ENCODE results near the gene PACRG. TPM values are rescaled to one million over a fixed set of nuclear protein-coding genes. Genes with fewer than 3 reads are reported as not detected.

The PACRG gene
- total and polyA plus RNA-seq, 2 of the 13 experiments (the other 11 are each of a cell fraction or from before 2014, with no cell fraction given): 0.13 TPM; not detected in 1

DNA sequence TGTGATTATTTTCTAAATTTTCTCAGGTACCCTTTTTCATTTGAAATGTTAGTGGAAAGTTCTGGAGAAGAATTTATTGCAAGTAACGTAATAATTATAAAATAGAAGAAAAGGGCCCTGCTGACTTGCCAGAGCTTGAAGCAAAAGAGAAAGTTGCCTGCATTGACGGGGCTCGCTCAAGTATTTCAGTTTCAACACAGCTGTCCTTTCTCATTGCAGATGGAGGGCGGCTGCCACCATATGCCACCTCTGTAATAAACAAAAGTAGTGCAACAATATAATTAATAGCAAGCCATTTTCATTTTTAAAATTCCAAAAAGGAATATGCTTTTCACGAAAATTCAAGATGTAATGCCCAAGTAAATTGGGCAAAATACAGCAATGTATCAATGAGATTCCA is 246.2 kb downstream of the PACRG start:
- DNase-seq (ENCODE audit: low spot score) (no peak), ATAC-seq (no peak), FAIRE-seq (no peak)
- ChIA-PET POLR2A (no interaction called here), CTCF (ENCODE audit: low intra/inter-chr PET ratio, low total read pairs) (no interaction called here)
- Histone ChIP-seq H2AFZ (ENCODE audit: low read length) (no peak overlapping the region), H3K4me1 (ENCODE audit: insufficient read depth, low read length) (no peaks in the 10 kb centered on the region), H4K20me1 (ENCODE audit: insufficient read depth, low read length) (no peaks in the 10 kb centered on the region), H3K9ac (ENCODE audit: insufficient read depth, low read depth, low read length) (no peak overlapping the region), H3K4me3 (replicated peaks in 1 of 3; ENCODE audit: insufficient read depth in 1 of 3, low read depth in 2 of 3, low read length in 3 of 3) (no peak overlapping the region), H3K79me2 (ENCODE audit: insufficient read depth, low read length) (no peaks in the 10 kb centered on the region), H3K36me3 (replicated peaks in 1 of 2; ENCODE audit: control insufficient read depth in 1 of 2, insufficient read depth in 2 of 2, low read length in 2 of 2) (no peaks in the 10 kb centered on the region), H3K27me3 (ENCODE audit: control insufficient read depth in 1 of 2, insufficient read depth in 2 of 2, low read length in 2 of 2) (no peaks in the 10 kb centered on the region), H3K27ac (ENCODE audit: extremely low read length, insufficient read depth, low read length) (no peak overlapping the region), H3K4me2 (ENCODE audit: low read depth, low read length) (no peak overlapping the region), H3K9me3 (ENCODE audit: low read length) (no peaks in the 10 kb centered on the region)
- no TSS peak for BruUV-seq (replicated peaks)
- intact Hi-C loops (cut with micrococcal nuclease; ENCODE audit: unreplicated experiment) (no loop called here), in situ Hi-C loops (cut with HindIII; ENCODE audit: extremely low pct_ligation_motif_present, low pct_unique_long_range_greater_than_20kb) (no loop called here)
- 17% methylated on average over 5 of the region's 5 CpGs for WGBS (ENCODE audit: low lambda C conversion rate)
- TF ChIP-seq ZFP37 (CRISPR knock-in tag; IDR thresholded peaks at IDR 0.05; ENCODE audit: borderline replicate concordance): no peak
- TF ChIP-seq, protein P1, sequence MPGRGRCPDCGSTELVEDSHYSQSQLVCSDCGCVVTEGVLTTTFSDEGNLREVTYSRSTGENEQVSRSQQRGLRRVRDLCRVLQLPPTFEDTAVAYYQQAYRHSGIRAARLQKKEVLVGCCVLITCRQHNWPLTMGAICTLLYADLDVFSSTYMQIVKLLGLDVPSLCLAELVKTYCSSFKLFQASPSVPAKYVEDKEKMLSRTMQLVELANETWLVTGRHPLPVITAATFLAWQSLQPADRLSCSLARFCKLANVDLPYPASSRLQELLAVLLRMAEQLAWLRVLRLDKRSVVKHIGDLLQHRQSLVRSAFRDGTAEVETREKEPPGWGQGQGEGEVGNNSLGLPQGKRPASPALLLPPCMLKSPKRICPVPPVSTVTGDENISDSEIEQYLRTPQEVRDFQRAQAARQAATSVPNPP (CRISPR knock-in tag; IDR thresholded peaks at IDR 0.05): no peak
- TF ChIP-seq, protein P2, sequence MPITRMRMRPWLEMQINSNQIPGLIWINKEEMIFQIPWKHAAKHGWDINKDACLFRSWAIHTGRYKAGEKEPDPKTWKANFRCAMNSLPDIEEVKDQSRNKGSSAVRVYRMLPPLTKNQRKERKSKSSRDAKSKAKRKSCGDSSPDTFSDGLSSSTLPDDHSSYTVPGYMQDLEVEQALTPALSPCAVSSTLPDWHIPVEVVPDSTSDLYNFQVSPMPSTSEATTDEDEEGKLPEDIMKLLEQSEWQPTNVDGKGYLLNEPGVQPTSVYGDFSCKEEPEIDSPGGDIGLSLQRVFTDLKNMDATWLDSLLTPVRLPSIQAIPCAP (CRISPR knock-in tag; IDR thresholded peaks at IDR 0.05; ENCODE audit: low read depth): no peak
- TF ChIP-seq KDM1A (CRISPR knock-in tag; IDR thresholded peaks at IDR 0.05): no peak
- no peak for TF ChIP-seq ELF1 (CRISPR knock-in tag; IDR thresholded peaks at IDR 0.05)
- TF ChIP-seq ZNF30 (CRISPR knock-in tag; IDR thresholded peaks at IDR 0.05): no peak
- no peak for TF ChIP-seq CC2D1A (CRISPR knock-in tag; IDR thresholded peaks at IDR 0.05)
- TF ChIP-seq, protein P3, sequence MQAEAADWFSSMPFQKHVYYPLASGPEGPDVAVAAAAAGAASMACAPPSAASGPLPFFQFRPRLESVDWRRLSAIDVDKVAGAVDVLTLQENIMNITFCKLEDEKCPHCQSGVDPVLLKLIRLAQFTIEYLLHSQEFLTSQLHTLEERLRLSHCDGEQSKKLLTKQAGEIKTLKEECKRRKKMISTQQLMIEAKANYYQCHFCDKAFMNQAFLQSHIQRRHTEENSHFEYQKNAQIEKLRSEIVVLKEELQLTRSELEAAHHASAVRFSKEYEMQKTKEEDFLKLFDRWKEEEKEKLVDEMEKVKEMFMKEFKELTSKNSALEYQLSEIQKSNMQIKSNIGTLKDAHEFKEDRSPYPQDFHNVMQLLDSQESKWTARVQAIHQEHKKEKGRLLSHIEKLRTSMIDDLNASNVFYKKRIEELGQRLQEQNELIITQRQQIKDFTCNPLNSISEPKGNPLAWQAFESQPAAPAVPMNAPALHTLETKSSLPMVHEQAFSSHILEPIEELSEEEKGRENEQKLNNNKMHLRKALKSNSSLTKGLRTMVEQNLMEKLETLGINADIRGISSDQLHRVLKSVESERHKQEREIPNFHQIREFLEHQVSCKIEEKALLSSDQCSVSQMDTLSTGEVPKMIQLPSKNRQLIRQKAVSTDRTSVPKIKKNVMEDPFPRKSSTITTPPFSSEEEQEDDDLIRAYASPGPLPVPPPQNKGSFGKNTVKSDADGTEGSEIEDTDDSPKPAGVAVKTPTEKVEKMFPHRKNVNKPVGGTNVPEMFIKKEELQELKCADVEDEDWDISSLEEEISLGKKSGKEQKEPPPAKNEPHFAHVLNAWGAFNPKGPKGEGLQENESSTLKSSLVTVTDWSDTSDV (CRISPR knock-in tag; IDR thresholded peaks at IDR 0.05): no peak
- TF ChIP-seq ATF7 (IDR thresholded peaks at IDR 0.05): no peak
- no peak for TF ChIP-seq ATF7 (CRISPR knock-in tag; IDR thresholded peaks at IDR 0.05)
- no peak for TF ChIP-seq ZNF367 (CRISPR knock-in tag; IDR thresholded peaks at IDR 0.05; ENCODE audit: borderline replicate concordance)
- TF ChIP-seq, protein P4, sequence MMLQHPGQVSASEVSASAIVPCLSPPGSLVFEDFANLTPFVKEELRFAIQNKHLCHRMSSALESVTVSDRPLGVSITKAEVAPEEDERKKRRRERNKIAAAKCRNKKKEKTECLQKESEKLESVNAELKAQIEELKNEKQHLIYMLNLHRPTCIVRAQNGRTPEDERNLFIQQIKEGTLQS (CRISPR knock-in tag; IDR thresholded peaks at IDR 0.05): no peak
- TF ChIP-seq ZNF343 (CRISPR knock-in tag; IDR thresholded peaks at IDR 0.05): no peak
- TF ChIP-seq, protein P5, sequence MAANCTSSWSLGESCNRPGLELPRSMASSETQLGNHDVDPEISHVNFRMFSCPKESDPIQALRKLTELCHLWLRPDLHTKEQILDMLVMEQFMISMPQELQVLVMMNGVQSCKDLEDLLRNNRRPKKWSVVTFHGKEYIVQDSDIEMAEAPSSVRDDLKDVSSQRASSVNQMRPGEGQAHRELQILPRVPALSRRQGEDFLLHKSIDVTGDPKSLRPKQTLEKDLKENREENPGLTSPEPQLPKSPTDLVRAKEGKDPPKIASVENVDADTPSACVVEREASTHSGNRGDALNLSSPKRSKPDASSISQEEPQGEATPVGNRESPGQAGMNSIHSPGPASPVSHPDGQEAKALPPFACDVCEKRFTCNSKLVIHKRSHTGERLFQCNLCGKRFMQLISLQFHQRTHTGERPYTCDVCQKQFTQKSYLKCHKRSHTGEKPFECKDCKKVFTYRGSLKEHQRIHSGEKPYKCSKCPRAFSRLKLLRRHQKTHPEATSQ (CRISPR knock-in tag; IDR thresholded peaks at IDR 0.05; ENCODE audit: borderline replicate concordance): no peak
- TF ChIP-seq, protein P6, sequence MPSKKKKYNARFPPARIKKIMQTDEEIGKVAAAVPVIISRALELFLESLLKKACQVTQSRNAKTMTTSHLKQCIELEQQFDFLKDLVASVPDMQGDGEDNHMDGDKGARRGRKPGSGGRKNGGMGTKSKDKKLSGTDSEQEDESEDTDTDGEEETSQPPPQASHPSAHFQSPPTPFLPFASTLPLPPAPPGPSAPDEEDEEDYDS (CRISPR knock-in tag; IDR thresholded peaks at IDR 0.05): no peak
- TF ChIP-seq SYNCRIP (IDR thresholded peaks at IDR 0.05; ENCODE audit: insufficient read depth, low read depth, low read length): no peak
- no peak for TF ChIP-seq ZNF800 (CRISPR knock-in tag; IDR thresholded peaks at IDR 0.05)
